GM12875 (cell line): ENCODE results near the gene TNNI2.
"Not testable (repeated sequence)": the region's sequence is repeated elsewhere in the genome, so short reads cannot be mapped to it uniquely, and the experiment has no call there.

Source experiments
- H3K4me3 ChIP-seq: one replicate; pipeline ENCODE4 v1.5.1; 2011; ENCODE audit warnings: low read depth, low read length, control low read depth
- TF ChIP-seq, protein P1 (sequence below): IDR thresholded peaks from 2 replicates; pipeline ENCODE4 v1.5.1; 2011; ENCODE audit warnings: low read depth, mild to moderate bottlenecking, control low read depth, inconsistent platforms, low read length, moderate library complexity, borderline replicate concordance; ENCODE audit not compliant: insufficient read depth

Gene TNNI2

GRCh38 chr11:1838426-1839144 is at the start of gene TNNI2:
TNNI2 (plus strand) TSS chr11:1838981; CDS start chr11:1839697, 716 bp downstream.
- TF ChIP-seq, protein P1, sequence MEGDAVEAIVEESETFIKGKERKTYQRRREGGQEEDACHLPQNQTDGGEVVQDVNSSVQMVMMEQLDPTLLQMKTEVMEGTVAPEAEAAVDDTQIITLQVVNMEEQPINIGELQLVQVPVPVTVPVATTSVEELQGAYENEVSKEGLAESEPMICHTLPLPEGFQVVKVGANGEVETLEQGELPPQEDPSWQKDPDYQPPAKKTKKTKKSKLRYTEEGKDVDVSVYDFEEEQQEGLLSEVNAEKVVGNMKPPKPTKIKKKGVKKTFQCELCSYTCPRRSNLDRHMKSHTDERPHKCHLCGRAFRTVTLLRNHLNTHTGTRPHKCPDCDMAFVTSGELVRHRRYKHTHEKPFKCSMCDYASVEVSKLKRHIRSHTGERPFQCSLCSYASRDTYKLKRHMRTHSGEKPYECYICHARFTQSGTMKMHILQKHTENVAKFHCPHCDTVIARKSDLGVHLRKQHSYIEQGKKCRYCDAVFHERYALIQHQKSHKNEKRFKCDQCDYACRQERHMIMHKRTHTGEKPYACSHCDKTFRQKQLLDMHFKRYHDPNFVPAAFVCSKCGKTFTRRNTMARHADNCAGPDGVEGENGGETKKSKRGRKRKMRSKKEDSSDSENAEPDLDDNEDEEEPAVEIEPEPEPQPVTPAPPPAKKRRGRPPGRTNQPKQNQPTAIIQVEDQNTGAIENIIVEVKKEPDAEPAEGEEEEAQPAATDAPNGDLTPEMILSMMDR = no peak
- H3K4me3 ChIP-seq = no peak within 1 kb of the TSS

GRCh38 chr11:1791912-1792311 is 46.9 kb upstream of the TNNI2 start:
- no peak overlapping the region for H3K4me3 ChIP-seq
- TF ChIP-seq, protein P1 = no peak

GRCh38 chr11:1792461-1792860 is 46.3 kb upstream of the TNNI2 start:
- TF ChIP-seq, protein P1 = no peak
- no peak overlapping the region for H3K4me3 ChIP-seq

- no peak overlapping the region for H3K4me3 ChIP-seq
- TF ChIP-seq, protein P1 = no peak
These were observed 45.7 kb upstream of the TNNI2 start for GRCh38 chr11:1793081-1793480.

DNA sequence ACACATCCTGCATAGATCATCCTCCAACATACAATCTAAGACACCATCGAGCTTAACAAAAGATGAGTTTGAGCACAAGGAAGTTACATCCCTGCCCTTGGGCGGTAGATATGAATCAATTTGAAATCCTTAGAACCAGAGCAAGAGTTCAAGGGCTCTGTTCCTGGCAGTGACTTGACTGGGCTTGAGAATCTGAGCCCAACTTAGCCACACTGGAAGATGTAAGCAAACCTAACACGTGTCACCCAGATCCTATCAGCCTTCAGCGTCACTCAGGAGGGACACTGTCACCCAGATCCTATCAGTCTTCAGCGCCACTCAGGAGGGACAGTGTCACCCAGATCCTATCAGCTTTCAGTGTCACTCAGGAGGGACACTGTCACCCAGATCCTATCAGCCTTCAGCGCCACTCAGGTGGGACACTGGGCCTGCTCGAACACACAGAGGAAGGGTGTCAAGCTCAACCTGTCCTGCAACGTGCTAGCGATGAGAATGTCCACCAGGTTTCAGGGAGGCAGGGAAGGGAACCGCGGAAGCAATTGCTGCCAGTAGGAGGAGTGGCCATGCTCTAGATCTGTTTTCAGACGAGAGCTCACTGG is 42.3 kb upstream of the TNNI2 start:
- TF ChIP-seq, protein P1 = no peak

DNA sequence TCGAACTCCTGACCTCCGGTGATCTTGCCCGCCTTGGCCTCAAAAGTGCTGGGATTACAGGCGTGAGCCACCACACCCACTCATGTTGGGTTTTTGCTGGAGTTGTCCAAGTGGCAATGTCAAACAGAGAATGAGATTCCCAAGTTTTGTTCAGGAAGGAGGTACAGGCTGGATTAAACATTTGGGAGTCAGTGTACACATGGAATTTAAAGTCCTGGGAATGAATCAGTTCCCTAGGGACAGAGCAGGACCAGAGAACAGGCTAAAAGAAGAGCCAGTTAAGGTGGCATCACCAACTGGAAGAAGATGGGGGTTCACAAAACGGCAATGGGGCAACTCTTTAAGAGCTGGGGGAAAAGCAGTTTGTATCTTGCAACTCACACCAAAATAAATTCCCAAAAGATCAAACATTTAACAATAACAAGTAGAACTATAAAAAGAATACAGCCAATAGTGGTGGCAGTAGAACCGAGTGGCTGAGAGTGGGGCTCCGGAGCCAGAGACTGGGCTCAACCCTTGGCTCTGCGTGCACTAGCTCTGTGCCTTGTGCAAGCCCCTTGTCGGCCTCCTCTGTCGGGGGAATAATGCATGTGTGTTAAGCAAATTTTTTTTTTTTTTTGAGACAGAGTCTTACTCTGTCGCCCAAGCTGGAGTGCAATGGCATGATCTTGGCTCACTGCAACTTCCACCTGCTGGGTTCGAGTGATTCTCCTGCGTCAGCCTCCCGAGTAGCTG is 41.2 kb upstream of the TNNI2 start:
- no peak overlapping the region for H3K4me3 ChIP-seq
- TF ChIP-seq, protein P1 = no peak

More for the DNA sequence above, 42.3 kb upstream of the TNNI2 start:
- H3K4me3 ChIP-seq = no peak overlapping the region

DNA sequence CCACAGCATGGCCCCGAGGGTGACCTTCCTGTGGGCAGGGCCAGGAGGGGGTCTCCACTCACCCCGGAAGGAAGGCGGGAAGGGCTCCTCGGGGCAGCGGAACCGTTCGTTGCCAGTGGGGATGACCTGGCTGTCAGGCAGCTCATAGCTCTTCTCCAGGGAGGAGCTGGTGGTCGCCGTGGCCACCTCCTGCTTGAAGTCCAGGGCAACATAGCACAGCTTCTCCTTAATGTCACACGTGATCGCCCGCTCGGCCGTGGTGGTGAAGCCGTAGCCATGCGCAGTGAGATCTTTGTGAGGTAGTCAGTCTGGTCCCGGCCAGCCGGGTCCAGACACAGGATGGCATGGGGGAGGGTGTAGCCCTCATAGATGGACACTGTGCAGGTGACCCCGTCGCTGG is 35.5 kb upstream of the TNNI2 start:
- no peak overlapping the region for H3K4me3 ChIP-seq
- TF ChIP-seq, protein P1 = no peak

- H3K4me3 ChIP-seq = not testable (repeated sequence)
These were observed 34.8 kb upstream of the TNNI2 start for GRCh38 chr11:1803835-1804519.
